GM19238 (cell line): Measurements from ENCODE around the gene OMA1.

Experiments
- DNase-seq: peaks from one replicate; pipeline ENCODE4 v3.0.0; 2011; ENCODE audit warnings: low spot score; ENCODE audit not compliant: insufficient read length

Gene OMA1

GRCh38 chr1:58460469-58460868 is 86.1 kb downstream of the OMA1 start:
- no peak for DNase-seq

GRCh38 chr1:58459911-58460310 is 86.6 kb downstream of the OMA1 start:
- no peak for DNase-seq

- DNase-seq: no peak
Measured at GRCh38 chr1:58457023-58457635, 89.4 kb downstream of the OMA1 start.

- DNase-seq: no peak
Measured at GRCh38 chr1:58456470-58456869, 90.1 kb downstream of the OMA1 start.

- DNase-seq: no peak
Measured at GRCh38 chr1:58454807-58455206, 91.7 kb downstream of the OMA1 start.

GRCh38 chr1:58454385-58454784 is 92.1 kb downstream of the OMA1 start:
- no peak for DNase-seq

GRCh38 chr1:58451560-58452191 is 94.8 kb downstream of the OMA1 start:
- DNase-seq: no peak

- DNase-seq: no peak
Measured at GRCh38 chr1:58447886-58448285, 98.6 kb downstream of the OMA1 start.

GRCh38 chr1:58447042-58447441 is 99.5 kb downstream of the OMA1 start:
- no peak for DNase-seq

- no peak for DNase-seq
Measured at GRCh38 chr1:58446368-58446767, 100.2 kb downstream of the OMA1 start.

GRCh38 chr1:58443986-58444868 is 102.3 kb downstream of the OMA1 start:
- DNase-seq: no peak

GRCh38 chr1:58442114-58442513 is 104.4 kb downstream of the OMA1 start:
- no peak for DNase-seq

GRCh38 chr1:58441699-58442098 is 104.8 kb downstream of the OMA1 start:
- DNase-seq: no peak

GRCh38 chr1:58440696-58441095 is 105.8 kb downstream of the OMA1 start:
- DNase-seq: no peak

GRCh38 chr1:58439946-58440345 is 106.6 kb downstream of the OMA1 start:
- no peak for DNase-seq

GRCh38 chr1:58438468-58438867 is 108.1 kb downstream of the OMA1 start:
- DNase-seq: no peak

GRCh38 chr1:58437623-58438022 is 108.9 kb downstream of the OMA1 start:
- no peak for DNase-seq

- no peak for DNase-seq
Measured at GRCh38 chr1:58436615-58437297, 109.8 kb downstream of the OMA1 start.

- no peak for DNase-seq
Measured at GRCh38 chr1:58435376-58435775, 111.2 kb downstream of the OMA1 start.

- DNase-seq: no peak
Measured at GRCh38 chr1:58434607-58435006, 111.9 kb downstream of the OMA1 start.

GRCh38 chr1:58434181-58434580 is 112.3 kb downstream of the OMA1 start:
- DNase-seq: no peak
